SK-N-SH (cell line): ENCODE results near the gene FLACC1. TPM values are rescaled to one million over a fixed set of nuclear protein-coding genes. Genes with fewer than 3 reads are reported as not detected.

Experiments used
- CTCF ChIA-PET: fragments of 300-600, 350-600 bp; formaldehyde crosslinking; extraction: SDS; loops from one replicate; lab custom pipeline; 2021; lab: Yijun Ruan, JAX
- POLR2A ChIA-PET: fragments of 350-600 bp; sonication (Branson Sonifier 250); formaldehyde crosslinking; extraction: SDS; loops from one replicate; lab custom pipeline; 2020; ENCODE audit warnings: antibody characterized with exemption, inconsistent platforms; lab: Yijun Ruan, JAX
- DNase-seq: peaks from one replicate; pipeline ENCODE4 v3.0.0; 2012
- H2AFZ ChIP-seq: fragments of 200-600 bp; sonication (generic); 2 replicates; pipeline ENCODE4 v1.8.1; 2016; ENCODE audit warnings: antibody characterized with exemption, mild to moderate bottlenecking, low read depth
- H3F3A ChIP-seq: fragments of 200-600 bp; sonication (generic); replicated peaks from 2 replicates; pipeline ENCODE3; 2016; ENCODE audit warnings: antibody characterized with exemption, mild to moderate bottlenecking; ENCODE audit not compliant: insufficient read depth
- H3K27ac ChIP-seq, 2 experiments: fragments of 200-500 bp in 1 of 2; fragments of 200-600 bp in 1 of 2; sonication (Bioruptor generic) in 1 of 2; sonication (generic), shearing (Covaris generic) in 1 of 2; 2 replicates each; pipeline versions ENCODE4 v1.5.1 to v1.6.1; 2014 to 2016; ENCODE audit warnings: low read depth in 2 of 2, inconsistent platforms in 1 of 2, low read length in 1 of 2, mild to moderate bottlenecking in 1 of 2, mixed read lengths in 1 of 2
- H3K27me3 ChIP-seq: fragments of 200-600 bp; sonication (generic), shearing (Covaris generic); 2 replicates; pipeline ENCODE4 v1.6.1; 2016; ENCODE audit warnings: mixed run types; ENCODE audit not compliant: insufficient read depth
- H3K36me3 ChIP-seq, 2 experiments: fragments of 200-500 bp in 1 of 2; fragments of 200-600 bp in 1 of 2; sonication (Bioruptor generic) in 1 of 2; sonication (generic) in 1 of 2; replicated peaks in 1 of 2; 2 replicates each; pipeline versions ENCODE3 to v1.5.1; 2014 to 2016; ENCODE audit warnings: low read length in 1 of 2, mild to moderate bottlenecking in 1 of 2; ENCODE audit not compliant: insufficient read depth in 2 of 2, control insufficient read depth in 1 of 2
- H3K4me1 ChIP-seq, 2 experiments: fragments of 200-500 bp in 1 of 2; fragments of 200-600 bp in 1 of 2; sonication (Bioruptor generic) in 1 of 2; sonication (generic), shearing (Covaris generic) in 1 of 2; 2 replicates each; pipeline versions ENCODE4 v1.5.1 to v1.6.1; 2014 to 2016; ENCODE audit warnings: low read depth in 1 of 2, low read length in 1 of 2, mixed run types in 1 of 2; ENCODE audit not compliant: insufficient read depth in 2 of 2, control insufficient read depth in 1 of 2
- H3K4me2 ChIP-seq: fragments of 200-600 bp; sonication (generic), shearing (Covaris generic); 2 replicates; pipeline ENCODE4 v1.6.1; 2017; ENCODE audit warnings: mixed run types
- H3K4me3 ChIP-seq, 2 experiments: fragments of 200-500 bp in 1 of 2; fragments of 200-600 bp in 1 of 2; sonication (Bioruptor generic) in 1 of 2; sonication (generic), shearing (Covaris generic) in 1 of 2; 2 replicates each; pipeline versions ENCODE4 v1.5.1 to v1.8.1; 2014 to 2016; ENCODE audit warnings: low read depth in 2 of 2, inconsistent platforms in 1 of 2, low read length in 1 of 2, mild to moderate bottlenecking in 1 of 2, mixed read lengths in 1 of 2, moderate library complexity in 1 of 2
- H3K79me2 ChIP-seq: fragments of 200-600 bp; sonication (generic); 2 replicates; pipeline ENCODE4 v1.8.1; 2017; ENCODE audit warnings: mild to moderate bottlenecking; ENCODE audit not compliant: insufficient read depth
- H3K9ac ChIP-seq: fragments of 200-600 bp; sonication (generic); 2 replicates; pipeline ENCODE4 v1.6.1; 2017; ENCODE audit warnings: mixed run types
- H3K9me2 ChIP-seq: fragments of 200-600 bp; sonication (generic); 2 replicates; pipeline ENCODE4 v1.6.1; 2017; ENCODE audit warnings: mixed run types
- H3K9me3 ChIP-seq: fragments of 200-600 bp; sonication (generic); 2 replicates; pipeline ENCODE4 v1.6.1; 2017; ENCODE audit warnings: mixed run types, mild to moderate bottlenecking, moderate library complexity
- H4K20me1 ChIP-seq: fragments of 200-600 bp; sonication (generic); 2 replicates; pipeline ENCODE4 v1.6.1; 2017; ENCODE audit warnings: mild to moderate bottlenecking, mixed run types; ENCODE audit not compliant: insufficient read depth
- CHD2 ChIP-seq: fragments of 150-350 bp; IDR thresholded peaks from 2 replicates; pipeline ENCODE4 v1.6.1; 2018; ENCODE audit warnings: low read length; ENCODE audit not compliant: partially characterized antibody
- ELF1 ChIP-seq: IDR thresholded peaks from 2 replicates; pipeline ENCODE4 v1.4.0; 2012
- EP300 ChIP-seq, 2 experiments: IDR thresholded peaks; 2 replicates each; pipeline versions ENCODE4 v1.4.0 to v1.6.1; 2012; ENCODE audit warnings: borderline replicate concordance in 1 of 2, low read depth in 1 of 2, low read length in 1 of 2
- EZH2phosphoT487 ChIP-seq: fragments of 200-600 bp; sonication (generic); IDR thresholded peaks from 2 replicates; pipeline ENCODE4 v1.6.1; 2017; ENCODE audit warnings: low read depth, mixed run types, mild to moderate bottlenecking, antibody characterized with exemption, moderate library complexity, borderline replicate concordance
- FOXJ3 ChIP-seq: sonication (generic); formaldehyde crosslinking; IDR thresholded peaks from 2 replicates; pipeline ENCODE4 v1.5.1; 2020; ENCODE audit warnings: mild to moderate bottlenecking, missing genetic modification reagents
- GABPA ChIP-seq: IDR thresholded peaks from 2 replicates; pipeline ENCODE4 v1.4.0; 2012; ENCODE audit warnings: low read depth, mild to moderate bottlenecking
- GATA2 ChIP-seq: sonication (generic); formaldehyde crosslinking; IDR thresholded peaks from 2 replicates; pipeline ENCODE4 v1.5.0; 2020; ENCODE audit warnings: mild to moderate bottlenecking, missing genetic modification reagents
- NRF1 ChIP-seq: IDR thresholded peaks from 2 replicates; pipeline ENCODE4 v1.6.1; 2012; ENCODE audit warnings: low read depth, mild to moderate bottlenecking, low read length
- POLR2AphosphoS5 ChIP-seq: IDR thresholded peaks from 2 replicates; pipeline ENCODE4 v1.6.1; 2012; ENCODE audit warnings: low read depth, low read length
- RCOR1 ChIP-seq: fragments of 150-350 bp; IDR thresholded peaks from 2 replicates; pipeline ENCODE4 v1.6.1; 2017; ENCODE audit warnings: antibody characterized with exemption, low read length
- REST ChIP-seq: IDR thresholded peaks from 2 replicates; pipeline ENCODE4 v1.6.1; 2012; ENCODE audit warnings: mild to moderate bottlenecking, low read depth, low read length, moderate library complexity
- RXRA ChIP-seq: IDR thresholded peaks from 2 replicates; pipeline ENCODE4 v1.4.0; 2012; ENCODE audit warnings: low read depth, mild to moderate bottlenecking, borderline replicate concordance
- TAF1 ChIP-seq: IDR thresholded peaks from 2 replicates; pipeline ENCODE4 v1.6.1; 2012; ENCODE audit warnings: low read depth, mild to moderate bottlenecking, low read length, moderate library complexity, borderline replicate concordance
- TEAD4 ChIP-seq: IDR thresholded peaks from 2 replicates; pipeline ENCODE4 v1.4.0; 2012; ENCODE audit warnings: mild to moderate bottlenecking, borderline replicate concordance; ENCODE audit not compliant: insufficient read depth
- USF1 ChIP-seq: IDR thresholded peaks from 2 replicates; pipeline ENCODE4 v1.4.0; 2012; ENCODE audit warnings: low read depth, borderline replicate concordance
- ZBTB33 ChIP-seq: IDR thresholded peaks from 2 replicates; pipeline ENCODE4 v1.4.0; 2012; ENCODE audit warnings: low read depth, borderline replicate concordance
- WGBS: methylation state at CpG from one replicate; pipeline ENCODE4 v1.1.6; 2017; ENCODE audit warnings: low lambda C conversion rate; 5-methylcytosine and 5-hydroxymethylcytosine counted together
- polyA plus RNA-seq, 3 experiments: library from polyadenylated mRNA; depleted of rRNA; stranded (reverse); fragments of >200 nt; gene quantifications; 2 replicates each; pipeline ENCODE4 v1.2.3, GENCODE V29; 2012

FLACC1 gene
- polyA plus RNA-seq, 1 of the 3 experiments (the other 2 are of a cell fraction) = 0.35 TPM

GRCh38 chr2:201261471-201261870 lies 95.7 kb downstream of the FLACC1 start:
- H3K9me3 ChIP-seq = no peaks in the 10 kb centered on the region
- H3K27me3 ChIP-seq = no peaks in the 10 kb centered on the region
- CTCF ChIA-PET = interaction anchor here (0.6 kb wide), 2 partner anchors 448 to 739 kb away, joined by 3 read pairs; no protein-coding TSS in a partner anchor
- H3K9me2 ChIP-seq = no peaks in the 10 kb centered on the region
- peaks cover 42% of the 10 kb centered on the region for H3K79me2 ChIP-seq
- peaks cover 0 to 1% of the 10 kb centered on the region in 2 experiments for H3K36me3 ChIP-seq
- no peak for DNase-seq
- no peak overlapping the region for H3K9ac ChIP-seq
- WGBS = 100% methylated on average over 3 of the region's 9 CpGs
- peaks cover 0 to 15% of the 10 kb centered on the region in 2 experiments; a peak in 2 of 4 replicates for H3K4me1 ChIP-seq
- POLR2A ChIA-PET = no interaction called here
- H3F3A ChIP-seq = peaks cover 17% of the 10 kb centered on the region
- peak overlapping the region; percentile 18; the same call in 1 of the 2 replicates for H3K4me2 ChIP-seq
- H3K4me3 ChIP-seq = no peak overlapping the region
- H4K20me1 ChIP-seq = no peaks in the 10 kb centered on the region
- H2AFZ ChIP-seq = no peak overlapping the region
- no peak overlapping the region for H3K27ac ChIP-seq
- no peak for TF ChIP-seq RXRA
- no peak for TF ChIP-seq TEAD4
- no peak for TF ChIP-seq CHD2

- peak within 1 kb of the TSS in 1 of 2 experiments; percentile 96; a peak in 1 of 4 replicates for H3K27ac ChIP-seq
- peaks cover 42% of the 10 kb centered on the region for H3K79me2 ChIP-seq
- no peak within 1 kb of the TSS for H3K9ac ChIP-seq
These were observed 96.8 kb downstream of the FLACC1 start, which contains the start of gene CASP8 for GRCh38 chr2:201260302-201260800. CASP8 (plus strand) TSS chr2:201260536; CDS start chr2:201266487, 5,951 bp downstream.

More at GRCh38 chr2:201260302-201260800, 96.8 kb downstream of the FLACC1 start, which contains the start of gene CASP8:
- CTCF ChIA-PET = interaction anchor here (0.5 kb wide), 1 partner anchor 1056 kb away, joined by 3 read pairs; no protein-coding TSS in a partner anchor
- no peak within 1 kb of the TSS for H2AFZ ChIP-seq
- H3K9me2 ChIP-seq = no peaks in the 10 kb centered on the region
- no peaks in the 10 kb centered on the region for H3K27me3 ChIP-seq
- TF ChIP-seq REST = no peak
- no peak for TF ChIP-seq EP300 (IDR thresholded peaks at IDR 0.05; ENCODE audit: borderline replicate concordance in 1 of 2, low read depth in 1 of 2, low read length in 1 of 2)
- no peak for TF ChIP-seq RCOR1
- TF ChIP-seq TEAD4 = no peak
- no peak for TF ChIP-seq POLR2AphosphoS5
- no peak for TF ChIP-seq FOXJ3
- TF ChIP-seq EZH2phosphoT487 = no peak
- TF ChIP-seq ZBTB33 = no peak
- TF ChIP-seq TAF1 = no peak
- no peak for TF ChIP-seq GABPA
- no peak for TF ChIP-seq ELF1
- TF ChIP-seq USF1 = no peak
- no peak for TF ChIP-seq NRF1
- TF ChIP-seq GATA2 (CRISPR knock-in tag) = no peak
- H4K20me1 ChIP-seq = no peaks in the 10 kb centered on the region
- peaks cover 17% of the 10 kb centered on the region for H3F3A ChIP-seq
- peak within 1 kb of the TSS; percentile 89 for H3K4me2 ChIP-seq
- DNase-seq = no peak
- POLR2A ChIA-PET = interaction anchor here (1.3 kb wide), 1 partner anchor 13 kb away, joined by 3 read pairs; no protein-coding TSS in a partner anchor
- H3K36me3 ChIP-seq = no peaks in the 10 kb centered on the region
- H3K4me3 ChIP-seq = peak within 1 kb of the TSS in 1 of 2 experiments; percentile 60; a peak in 1 of 4 replicates
- no peaks in the 10 kb centered on the region for H3K9me3 ChIP-seq
- WGBS = 92% methylated on average over 9 of the region's 10 CpGs
- H3K4me1 ChIP-seq = peaks cover 0 to 15% of the 10 kb centered on the region in 2 experiments; a peak in 2 of 4 replicates
